ENCODE results near the gene LAMA2. TPM values are rescaled to one million over a fixed set of nuclear protein-coding genes. Genes with fewer than 3 reads are reported as not detected.

The LAMA2 gene
- total and polyA plus RNA-seq, 10 donors: 0.83 to 66.6 (median 18.8) TPM

GRCh38 chr6:128844598-128844997 lies 38.3 kb upstream of the LAMA2 start:
- intact Hi-C loops (cut with DNase I; ENCODE audit: low total_unique reads): no loop called here
- Histone ChIP-seq H3K4me3 (no peak overlapping the region), H3K27me3 (replicated peaks in 1 of 7) (no peaks in the 10 kb centered on the region), H3K36me3 (no peaks in the 10 kb centered on the region), H3K4me1 (no peaks in the 10 kb centered on the region), H3K27ac (no peak overlapping the region), H3K9me3 (no peaks in the 10 kb centered on the region)
- no peak for TF ChIP-seq CTCF (IDR thresholded peaks at IDR 0.05 in 8 of 11, conservative IDR thresholded peaks at IDR 0.05 in 3 of 11)
- TF ChIP-seq POLR2A (IDR thresholded peaks at IDR 0.05): no peak
- TF ChIP-seq POLR2AphosphoS5 (IDR thresholded peaks at IDR 0.05): no peak
- WGBS, 5 donors: 71 to 81% (median 78%) methylated on average over 2 of the region's 2 CpGs
- no peak for DNase-seq

- no peak overlapping the region for H3K27ac ChIP-seq
- no peak overlapping the region for H3K4me3 ChIP-seq
- intact Hi-C loops (cut with DNase I; ENCODE audit: low total_unique reads): no loop called here
- no peaks in the 10 kb centered on the region for H3K4me1 ChIP-seq
- DNase-seq: no peak
- 57 to 79% (median 69%) methylated on average over 4 of the region's 4 CpGs for whole genome bisulfite sequencing, 5 donors
- no peaks in the 10 kb centered on the region for H3K27me3 ChIP-seq (replicated peaks in 1 of 7)
- H3K9me3 ChIP-seq: no peaks in the 10 kb centered on the region
- H3K36me3 ChIP-seq: no peaks in the 10 kb centered on the region
- no peak for TF ChIP-seq POLR2A (IDR thresholded peaks at IDR 0.05)
- no peak for TF ChIP-seq CTCF (IDR thresholded peaks at IDR 0.05 in 8 of 11, conservative IDR thresholded peaks at IDR 0.05 in 3 of 11)
- no peak for TF ChIP-seq POLR2AphosphoS5 (IDR thresholded peaks at IDR 0.05)
Measured at GRCh38 chr6:128847431-128848210, 35.3 kb upstream of the LAMA2 start.

GRCh38 chr6:128848212-128848935 lies 34.6 kb upstream of the LAMA2 start:
- intact Hi-C loops (cut with DNase I; ENCODE audit: low total_unique reads): no loop called here
- no peak for DNase-seq
- 80 to 88% (median 80%) methylated on average over 7 of the region's 7 CpGs for WGBS, 5 donors

More at GRCh38 chr6:128848212-128848935, 34.6 kb upstream of the LAMA2 start:
- no peak for TF ChIP-seq CTCF (IDR thresholded peaks at IDR 0.05 in 8 of 11, conservative IDR thresholded peaks at IDR 0.05 in 3 of 11)
- no peak for TF ChIP-seq POLR2A (IDR thresholded peaks at IDR 0.05)
- TF ChIP-seq POLR2AphosphoS5 (IDR thresholded peaks at IDR 0.05): no peak
- H3K4me1 ChIP-seq: no peaks in the 10 kb centered on the region
- no peak overlapping the region for H3K27ac ChIP-seq
- H3K9me3 ChIP-seq: no peaks in the 10 kb centered on the region
- H3K36me3 ChIP-seq: no peaks in the 10 kb centered on the region
- no peaks in the 10 kb centered on the region for H3K27me3 ChIP-seq (replicated peaks in 1 of 7)
- H3K4me3 ChIP-seq: no peak overlapping the region

Data from spleen (tissue), 11 donors.